ENCODE results near the gene GRIA4.

GRCh38 chr11:105799263-105799662, 189.4 kb downstream of the GRIA4 start:
- TF ChIP-seq CTCF (IDR thresholded peaks at IDR 0.05; ENCODE audit: insufficient read depth, low read length, poor library complexity, severe bottlenecking), result no peak
- TF ChIP-seq EZH2phosphoT487 (conservative IDR thresholded peaks at IDR 0.05; ENCODE audit: low read length), result no peak
